Measurements from ENCODE around the gene PLEKHB2. TPM values are rescaled to one million over a fixed set of nuclear protein-coding genes. Genes with fewer than 3 reads are reported as not detected.
A peak's percentile ranks its signal among the peaks of the same experiment; 100 is the strongest.
"Not testable (repeated sequence)": the region's sequence is repeated elsewhere in the genome, so short reads cannot be mapped to it uniquely, and the experiment has no call there.

PLEKHB2 gene
- total and polyA plus RNA-seq, 5 donors = 13.6 to 36.9 (median 33.7) TPM

- DNase-seq = no peak
- intact Hi-C loops (cut with DNase I) = no loop called here
- H3K4me1 ChIP-seq (ENCODE audit: control insufficient read depth, insufficient read depth, low read length) = no peaks in the 10 kb centered on the region
- H3K27ac ChIP-seq (ENCODE audit: low read length) = no peak overlapping the region
- H3K9me3 ChIP-seq (ENCODE audit: control insufficient read depth, low read length) = no peaks in the 10 kb centered on the region
- H3K4me3 ChIP-seq (ENCODE audit: low read length) = no peak overlapping the region
- WGBS = 78% methylated on average over 22 of the region's 22 CpGs
- no peak for ATAC-seq
- no peaks in the 10 kb centered on the region for H3K27me3 ChIP-seq (ENCODE audit: control insufficient read depth, insufficient read depth)
These were observed 10.5 kb upstream of the PLEKHB2 start for GRCh38 chr2:131094463-131095281.

GRCh38 chr2:131103165-131103564 lies 2.0 kb upstream of the PLEKHB2 start:
- DNase-seq (no peak), ATAC-seq (no peak)
- Histone ChIP-seq H3K4me1 (ENCODE audit: control insufficient read depth, insufficient read depth, low read length) (peaks cover 5% of the 10 kb centered on the region), H3K27me3 (ENCODE audit: control insufficient read depth, insufficient read depth) (no peaks in the 10 kb centered on the region), H3K9me3 (ENCODE audit: control insufficient read depth, low read length) (no peaks in the 10 kb centered on the region), H3K27ac (ENCODE audit: low read length) (no peak overlapping the region), H3K4me3 (ENCODE audit: low read length) (no peak overlapping the region)
- WGBS = 86% methylated on average over 2 of the region's 2 CpGs
- intact Hi-C loops (cut with DNase I) = no loop called here

- WGBS = under 1% methylated on average over 20 of the region's 20 CpGs
- Histone ChIP-seq H3K4me1 (ENCODE audit: control insufficient read depth, insufficient read depth, low read length) (peaks cover 5% of the 10 kb centered on the region), H3K27ac (ENCODE audit: low read length) (peak overlapping the region; percentile 76), H3K27me3 (ENCODE audit: control insufficient read depth, insufficient read depth) (no peaks in the 10 kb centered on the region), H3K9me3 (ENCODE audit: control insufficient read depth, low read length) (no peaks in the 10 kb centered on the region), H3K4me3 (ENCODE audit: low read length) (peak overlapping the region; percentile 83)
- DNase-seq (peak in 2 of 3 donors; percentile 60 to 88), ATAC-seq (peak; percentile 89)
- intact Hi-C loops (cut with DNase I) = no loop called here
These were observed 515 bp upstream of the PLEKHB2 start for GRCh38 chr2:131104487-131105155.

GRCh38 chr2:131105950-131106801 lies 1.0 kb downstream of the PLEKHB2 start:
- H3K4me1 ChIP-seq (ENCODE audit: control insufficient read depth, insufficient read depth, low read length) = peaks cover 5% of the 10 kb centered on the region
- ATAC-seq = peak; percentile 13 to 55
- DNase-seq = peak in 2 of 3 donors; percentile 25 to 61
- intact Hi-C loops (cut with DNase I) = no loop called here
- peak overlapping the region; percentile 83 for H3K4me3 ChIP-seq (ENCODE audit: low read length)
- WGBS = 4% methylated on average over 19 of the region's 19 CpGs
- no peaks in the 10 kb centered on the region for H3K9me3 ChIP-seq (ENCODE audit: control insufficient read depth, low read length)
- peak overlapping the region; percentile 76 for H3K27ac ChIP-seq (ENCODE audit: low read length)
- H3K27me3 ChIP-seq (ENCODE audit: control insufficient read depth, insufficient read depth) = no peaks in the 10 kb centered on the region

GRCh38 chr2:131112529-131112928 lies 7.4 kb downstream of the PLEKHB2 start:
- DNase-seq = no peak
- Histone ChIP-seq H3K4me1 (ENCODE audit: control insufficient read depth, insufficient read depth, low read length) (no peaks in the 10 kb centered on the region), H3K4me3 (ENCODE audit: low read length) (no peak overlapping the region), H3K9me3 (ENCODE audit: control insufficient read depth, low read length) (no peaks in the 10 kb centered on the region), H3K27ac (ENCODE audit: low read length) (no peak overlapping the region), H3K27me3 (ENCODE audit: control insufficient read depth, insufficient read depth) (no peaks in the 10 kb centered on the region)
- intact Hi-C loops (cut with DNase I) = no loop called here
- 67% methylated on average over 2 of the region's 2 CpGs for WGBS
- no peak for ATAC-seq

- Histone ChIP-seq H3K9me3 (ENCODE audit: control insufficient read depth, low read length) (no peaks in the 10 kb centered on the region), H3K27ac (ENCODE audit: low read length) (no peak overlapping the region), H3K27me3 (ENCODE audit: control insufficient read depth, insufficient read depth) (no peaks in the 10 kb centered on the region), H3K4me1 (ENCODE audit: control insufficient read depth, insufficient read depth, low read length) (no peaks in the 10 kb centered on the region), H3K4me3 (ENCODE audit: low read length) (no peak overlapping the region)
- ATAC-seq (no peak), DNase-seq (no peak)
- intact Hi-C loops (cut with DNase I) = no loop called here
- 94% methylated on average over 7 of the region's 7 CpGs for WGBS
These were observed 8.6 kb downstream of the PLEKHB2 start for GRCh38 chr2:131113566-131114227.

GRCh38 chr2:131114950-131115349 lies 9.8 kb downstream of the PLEKHB2 start:
- 98% methylated on average over 3 of the region's 3 CpGs for WGBS
- H3K27me3 ChIP-seq (ENCODE audit: control insufficient read depth, insufficient read depth); ATAC-seq: not testable (repeated sequence)

GRCh38 chr2:131115752-131116151 lies 10.6 kb downstream of the PLEKHB2 start:
- intact Hi-C loops (cut with DNase I) = no loop called here
- Histone ChIP-seq H3K9me3 (ENCODE audit: control insufficient read depth, low read length) (no peaks in the 10 kb centered on the region), H3K27me3 (ENCODE audit: control insufficient read depth, insufficient read depth) (no peaks in the 10 kb centered on the region), H3K4me1 (ENCODE audit: control insufficient read depth, insufficient read depth, low read length) (no peaks in the 10 kb centered on the region), H3K4me3 (ENCODE audit: low read length) (no peak overlapping the region), H3K27ac (ENCODE audit: low read length) (no peak overlapping the region)
- ATAC-seq (no peak), DNase-seq (no peak)

More at GRCh38 chr2:131114950-131115349, 9.8 kb downstream of the PLEKHB2 start:
- H3K4me3 ChIP-seq (ENCODE audit: low read length); H3K4me1 ChIP-seq (ENCODE audit: control insufficient read depth, insufficient read depth, low read length); H3K27ac ChIP-seq (ENCODE audit: low read length); intact Hi-C loops (cut with DNase I); DNase-seq; H3K9me3 ChIP-seq (ENCODE audit: control insufficient read depth, low read length): not testable (repeated sequence)

- H3K9me3 ChIP-seq (ENCODE audit: control insufficient read depth, low read length) = no peaks in the 10 kb centered on the region
- WGBS = 94% methylated on average over 12 of the region's 12 CpGs
- H3K4me3 ChIP-seq (ENCODE audit: low read length) = no peak overlapping the region
- H3K27me3 ChIP-seq (ENCODE audit: control insufficient read depth, insufficient read depth) = no peaks in the 10 kb centered on the region
- intact Hi-C loops (cut with DNase I) = no loop called here
- ATAC-seq (no peak), DNase-seq (no peak)
- H3K4me1 ChIP-seq (ENCODE audit: control insufficient read depth, insufficient read depth, low read length) = no peaks in the 10 kb centered on the region
- no peak overlapping the region for H3K27ac ChIP-seq (ENCODE audit: low read length)
These were observed 15.7 kb downstream of the PLEKHB2 start for GRCh38 chr2:131120815-131121317.

- Histone ChIP-seq H3K4me3 (ENCODE audit: low read length) (no peak overlapping the region), H3K27ac (ENCODE audit: low read length) (no peak overlapping the region), H3K4me1 (ENCODE audit: control insufficient read depth, insufficient read depth, low read length) (no peaks in the 10 kb centered on the region), H3K27me3 (ENCODE audit: control insufficient read depth, insufficient read depth) (no peaks in the 10 kb centered on the region), H3K9me3 (ENCODE audit: control insufficient read depth, low read length) (no peaks in the 10 kb centered on the region)
- ATAC-seq = no peak
- intact Hi-C loops (cut with DNase I) = no loop called here
- WGBS = 98% methylated on average over 4 of the region's 4 CpGs
- no peak for DNase-seq
These were observed 16.3 kb downstream of the PLEKHB2 start for GRCh38 chr2:131121464-131121863.

All from right cardiac atrium (tissue), 5 donors.